Breast epithelium (tissue), 4 donors: ENCODE measurements around the gene CNN1. TPM values are rescaled to one million over a fixed set of nuclear protein-coding genes. Genes with fewer than 3 reads are reported as not detected.
"Not testable (repeated sequence)": the region's sequence is repeated elsewhere in the genome, so short reads cannot be mapped to it uniquely, and the experiment has no call there.

ENCODE experiments used
- DNase-seq, 2 donors: peaks; one replicate each; pipeline ENCODE4 v3.0.0-alpha.2; 2019; ENCODE audit warnings: low spot score in 2 of 2
- H3K27ac ChIP-seq, 2 donors: fragments of 200-600 bp; sonication (generic) in 1 of 2; one replicate each; pipeline ENCODE4 v1.5.1; 2016 to 2019; ENCODE audit warnings: mild to moderate bottlenecking in 1 of 2
- H3K27me3 ChIP-seq, 2 donors: fragments of 200-600 bp; sonication (generic) in 1 of 2; one replicate each; pipeline versions ENCODE4 v1.5.1 to v1.6.0; 2017 to 2019; ENCODE audit warnings: control low read depth in 1 of 2, mild to moderate bottlenecking in 1 of 2
- H3K36me3 ChIP-seq: fragments of 200-600 bp; one replicate; pipeline ENCODE4 v1.5.1; 2019
- H3K4me1 ChIP-seq, 2 donors: fragments of 200-600 bp; sonication (generic); one replicate each; pipeline ENCODE4 v1.5.1; 2016 to 2019; ENCODE audit warnings: control low read depth in 1 of 2
- H3K4me3 ChIP-seq, 3 donors: fragments of 200-600 bp; sonication (generic); 1 replicate in 2 of 3; 2 replicates in 1 of 3; pipeline ENCODE4 v1.5.1; 2016 to 2019; ENCODE audit warnings: mild to moderate bottlenecking in 3 of 3, moderate library complexity in 2 of 3
- H3K9me3 ChIP-seq, 2 donors: fragments of 200-600 bp; sonication (generic) in 1 of 2; one replicate each; pipeline ENCODE4 v1.5.1; 2016 to 2019; ENCODE audit warnings: control low read depth in 1 of 2
- POLR2A ChIP-seq: fragments of 450-650 bp; IDR thresholded peaks from one replicate; pipeline ENCODE4 v1.6.1; 2016; ENCODE audit warnings: antibody characterized with exemption, mild to moderate bottlenecking, moderate library complexity
- POLR2AphosphoS5 ChIP-seq, 3 donors: sonication (generic); formaldehyde crosslinking; IDR thresholded peaks; one replicate each; pipeline ENCODE4 v1.6.1; 2017; ENCODE audit warnings: antibody characterized with exemption in 3 of 3
- intact Hi-C: fragments of 100-400 bp; cut with DNase I; formaldehyde crosslinking; loops from one replicate; pipeline ENCODE4 v1.15.1; 2023; ENCODE audit warnings: low total_unique reads
- total RNA-seq, 3 donors: library from RNA; depleted of rRNA; stranded (reverse); fragments of >200 nt; gene quantifications; one replicate each; pipeline ENCODE4 v1.1.0, GENCODE V29; 2016
- TF ChIP-seq, protein P1 (sequence below), 3 donors: fragments of 450-650 bp; IDR thresholded peaks; one replicate each; pipeline ENCODE4 v1.5.1; 2016 to 2017; ENCODE audit warnings: antibody characterized with exemption in 3 of 3, mild to moderate bottlenecking in 3 of 3, moderate library complexity in 3 of 3

Gene CNN1
- total RNA-seq, 3 donors from 2014 or later = 2.2 to 106 (median 74.3) TPM

DNA sequence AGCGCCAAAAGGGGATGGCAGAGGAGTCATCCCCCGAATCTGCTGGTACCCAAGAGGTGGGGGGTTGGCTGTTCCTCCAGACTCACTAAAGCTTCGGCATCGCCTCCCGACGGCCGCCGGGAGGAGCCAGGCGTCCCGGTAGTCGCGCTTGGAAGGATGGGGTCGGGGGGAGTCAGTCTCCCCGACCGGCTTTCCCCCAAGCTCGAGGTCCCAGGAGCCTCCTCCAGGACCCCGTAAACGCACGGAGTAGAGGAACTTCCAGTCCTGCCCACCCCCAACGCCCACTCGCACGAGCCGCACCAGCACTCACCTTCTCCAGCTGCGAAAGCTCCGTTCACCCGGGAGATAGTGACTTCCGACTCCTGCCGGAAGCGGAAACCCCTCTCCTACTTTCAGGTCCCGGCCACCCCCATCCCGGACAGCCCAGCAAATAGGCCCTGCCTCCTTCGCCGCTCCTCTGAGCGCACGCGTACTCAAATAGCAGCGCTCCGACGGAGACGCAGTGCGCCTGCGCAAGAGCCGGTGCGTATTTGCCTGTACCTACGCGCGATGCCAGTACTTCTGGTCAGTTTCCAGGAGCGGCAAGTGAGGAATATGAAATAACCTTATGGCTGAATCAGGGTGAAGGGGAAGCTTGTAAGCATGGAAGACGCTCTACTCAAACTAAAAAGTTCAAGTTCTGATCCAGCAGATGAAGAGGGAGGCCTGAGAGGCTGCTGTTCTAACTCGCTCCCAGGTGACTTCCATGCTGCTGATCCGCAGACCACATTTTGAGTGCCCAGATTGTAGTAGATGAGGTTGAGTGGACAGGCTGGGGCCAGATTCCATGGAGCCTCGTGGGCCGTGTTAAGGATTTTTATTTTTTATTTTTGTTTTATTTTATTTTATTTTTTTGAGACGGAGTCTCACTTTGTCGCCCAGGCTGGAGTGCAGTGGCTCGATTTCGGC lies 20.5 kb downstream of the CNN1 start, which contains the start of gene ELOF1:
Gene ELOF1, minus strand, starts transcription at position 350 of the 948 bp plus-strand sequence. CDS start 4,883 bp downstream, outside the sequence.
- peak; percentile 96 to 97 for DNase-seq
- Histone ChIP-seq H3K4me1 (peaks cover 3 to 15% of the 10 kb centered on the region in 2 donors), H3K27ac (peak within 1 kb of the TSS; percentile 75 to 84), H3K4me3 (peak within 1 kb of the TSS; percentile 75 to 87 (median 76)), H3K9me3 (no peaks in the 10 kb centered on the region), H3K27me3 (no peaks in the 10 kb centered on the region), H3K36me3 (no peaks in the 10 kb centered on the region)
- TF ChIP-seq, protein P1, sequence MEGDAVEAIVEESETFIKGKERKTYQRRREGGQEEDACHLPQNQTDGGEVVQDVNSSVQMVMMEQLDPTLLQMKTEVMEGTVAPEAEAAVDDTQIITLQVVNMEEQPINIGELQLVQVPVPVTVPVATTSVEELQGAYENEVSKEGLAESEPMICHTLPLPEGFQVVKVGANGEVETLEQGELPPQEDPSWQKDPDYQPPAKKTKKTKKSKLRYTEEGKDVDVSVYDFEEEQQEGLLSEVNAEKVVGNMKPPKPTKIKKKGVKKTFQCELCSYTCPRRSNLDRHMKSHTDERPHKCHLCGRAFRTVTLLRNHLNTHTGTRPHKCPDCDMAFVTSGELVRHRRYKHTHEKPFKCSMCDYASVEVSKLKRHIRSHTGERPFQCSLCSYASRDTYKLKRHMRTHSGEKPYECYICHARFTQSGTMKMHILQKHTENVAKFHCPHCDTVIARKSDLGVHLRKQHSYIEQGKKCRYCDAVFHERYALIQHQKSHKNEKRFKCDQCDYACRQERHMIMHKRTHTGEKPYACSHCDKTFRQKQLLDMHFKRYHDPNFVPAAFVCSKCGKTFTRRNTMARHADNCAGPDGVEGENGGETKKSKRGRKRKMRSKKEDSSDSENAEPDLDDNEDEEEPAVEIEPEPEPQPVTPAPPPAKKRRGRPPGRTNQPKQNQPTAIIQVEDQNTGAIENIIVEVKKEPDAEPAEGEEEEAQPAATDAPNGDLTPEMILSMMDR (IDR thresholded peaks at IDR 0.05) = peak in 1 of 3 donors; percentile 27
- TF ChIP-seq POLR2AphosphoS5 (IDR thresholded peaks at IDR 0.05) (peak; percentile 84 to 96 (median 89)), POLR2A (peak; percentile 86)
- intact Hi-C loops = no loop called here

DNA sequence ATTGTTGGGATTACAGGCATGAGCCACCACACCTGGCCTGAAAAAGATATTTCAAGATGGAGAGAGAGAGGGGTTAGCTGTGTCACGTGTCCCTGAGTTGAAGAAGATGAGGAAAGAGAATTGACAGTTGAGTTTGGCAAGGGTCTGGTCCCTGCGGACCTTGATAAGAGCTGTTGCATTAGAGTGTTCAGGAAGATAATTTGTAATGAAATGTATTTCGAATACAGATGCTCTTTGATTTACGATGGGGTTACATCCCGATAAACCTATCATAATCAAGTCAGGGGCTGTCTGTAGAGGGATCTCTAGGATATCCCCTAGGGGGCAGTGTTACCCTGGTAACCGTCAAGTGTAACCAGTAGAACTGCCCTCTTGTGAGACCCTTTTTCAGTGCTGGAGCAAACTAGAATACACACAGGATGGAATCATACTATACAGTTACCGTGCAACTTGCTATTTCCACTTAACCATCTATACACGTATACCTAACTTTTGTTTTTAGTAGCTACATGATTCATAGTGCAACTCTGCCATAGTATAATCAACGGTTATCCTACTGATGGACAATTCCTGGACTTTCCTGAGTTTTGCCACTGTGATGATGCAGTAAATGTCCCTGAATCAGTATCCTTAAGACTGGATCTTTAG lies 21.9 kb downstream of the CNN1 start:
- Histone ChIP-seq H3K9me3 (no peaks in the 10 kb centered on the region), H3K27me3 (no peaks in the 10 kb centered on the region), H3K36me3 (no peaks in the 10 kb centered on the region), H3K4me1 (peaks cover 3 to 15% of the 10 kb centered on the region in 2 donors), H3K27ac (no peak overlapping the region), H3K4me3 (peak overlapping the region in 2 of 3 donors; percentile 76 to 87)
- intact Hi-C loops = no loop called here
- no peak for DNase-seq
- TF ChIP-seq, protein P1 (IDR thresholded peaks at IDR 0.05) = peak in 2 of 3 donors; percentile 18 to 56
- TF ChIP-seq POLR2AphosphoS5 (IDR thresholded peaks at IDR 0.05) = no peak

DNA sequence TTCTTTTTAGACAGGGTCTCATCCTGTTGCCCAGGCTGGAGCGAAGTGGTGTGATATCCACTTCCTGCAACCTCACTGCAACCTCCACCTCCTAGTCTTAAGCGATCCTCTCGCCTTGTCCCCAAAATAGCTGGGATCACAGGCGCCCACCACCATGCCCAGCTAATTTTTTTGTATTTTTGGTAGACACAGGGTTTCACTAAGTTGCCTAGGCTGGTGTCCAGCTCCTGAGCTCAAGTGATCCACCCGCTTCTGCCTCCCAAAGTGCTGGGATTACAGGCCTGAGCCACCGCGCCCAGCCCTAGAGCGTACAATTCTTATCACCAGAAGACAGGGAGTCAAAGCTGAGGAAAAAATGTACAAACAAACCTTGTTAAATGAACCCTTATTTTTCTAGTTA lies 24.9 kb downstream of the CNN1 start:
- H3K4me3 ChIP-seq = no peak overlapping the region
- TF ChIP-seq POLR2A = no peak
- no peak for TF ChIP-seq POLR2AphosphoS5 (IDR thresholded peaks at IDR 0.05)
- TF ChIP-seq, protein P1 (IDR thresholded peaks at IDR 0.05) = no peak
- no peak overlapping the region for H3K27ac ChIP-seq
- H3K9me3 ChIP-seq = no peaks in the 10 kb centered on the region
- H3K27me3 ChIP-seq = no peaks in the 10 kb centered on the region
- no peaks in the 10 kb centered on the region for H3K36me3 ChIP-seq
- intact Hi-C loops = no loop called here
- H3K4me1 ChIP-seq = no peaks in the 10 kb centered on the region
- no peak for DNase-seq

DNA sequence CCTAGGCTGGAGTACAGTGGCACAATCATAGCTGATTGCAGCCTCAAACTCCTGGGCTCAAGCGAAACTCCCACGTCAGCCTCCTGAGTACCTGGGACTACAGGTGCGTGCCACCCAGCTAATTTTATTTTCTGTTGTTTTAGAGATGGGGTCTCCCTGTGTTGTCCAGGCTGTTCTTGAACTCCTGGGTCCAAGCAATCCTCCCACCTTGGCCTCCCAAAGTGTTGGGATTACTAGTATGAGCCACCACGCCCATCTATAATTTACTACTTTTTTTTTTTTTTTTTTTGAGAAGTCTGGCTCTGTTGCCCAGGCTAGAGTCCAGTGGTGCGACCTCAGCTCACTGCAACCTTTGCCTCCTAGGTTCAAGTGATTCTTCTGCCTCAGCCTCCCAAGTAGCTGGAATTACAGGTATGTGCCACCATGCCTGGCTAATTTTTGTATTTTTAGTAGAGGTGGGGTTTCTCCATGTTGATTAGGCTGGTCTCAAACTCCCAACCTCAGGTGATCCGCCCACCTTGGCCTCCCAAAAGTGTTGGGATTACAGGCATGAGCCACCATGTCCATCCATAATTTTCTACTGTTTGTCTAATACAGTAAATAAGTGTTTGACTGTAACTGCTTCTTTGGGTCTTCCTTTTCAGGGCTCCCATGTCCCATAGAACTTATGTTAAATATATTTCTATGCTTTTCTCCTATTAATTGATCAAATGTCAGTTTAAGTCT lies 25.6 kb downstream of the CNN1 start:
- H3K36me3 ChIP-seq = not testable (repeated sequence)

DNA sequence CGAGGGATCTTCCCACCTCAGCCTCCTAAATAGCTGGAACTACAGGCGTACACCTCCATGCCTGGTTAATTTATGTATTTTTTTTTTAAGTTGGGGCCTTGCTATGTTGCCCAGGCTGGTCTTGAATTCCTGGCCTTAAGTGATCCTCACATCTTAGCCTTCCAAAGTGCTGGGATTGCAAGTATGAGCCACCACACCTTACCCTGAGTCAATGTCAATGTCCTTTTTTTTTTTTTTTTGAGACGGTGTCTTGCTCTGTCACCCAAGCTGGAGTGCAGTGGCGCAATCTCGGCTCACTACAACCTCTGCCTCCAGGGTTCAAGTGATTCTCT lies 27.0 kb downstream of the CNN1 start:
- H3K4me3 ChIP-seq, H3K36me3 ChIP-seq, DNase-seq, H3K27me3 ChIP-seq, H3K4me1 ChIP-seq, H3K27ac ChIP-seq, H3K9me3 ChIP-seq, intact Hi-C loops: not testable (repeated sequence)

More for the DNA sequence above, 25.6 kb downstream of the CNN1 start:
- H3K27me3 ChIP-seq, H3K4me3 ChIP-seq, H3K9me3 ChIP-seq, intact Hi-C loops, H3K27ac ChIP-seq, H3K4me1 ChIP-seq, DNase-seq: not testable (repeated sequence)
